GF-D8 (cell line): ENCODE results near the gene HOOK2.
"Not testable (repeated sequence)": the region's sequence is repeated elsewhere in the genome, so short reads cannot be mapped to it uniquely, and the experiment has no call there.

Experiments
- DNase-seq: peaks from one replicate; lab custom pipeline; 2025; lab: John Stamatoyannopoulos, UW

The HOOK2 gene

DNA sequence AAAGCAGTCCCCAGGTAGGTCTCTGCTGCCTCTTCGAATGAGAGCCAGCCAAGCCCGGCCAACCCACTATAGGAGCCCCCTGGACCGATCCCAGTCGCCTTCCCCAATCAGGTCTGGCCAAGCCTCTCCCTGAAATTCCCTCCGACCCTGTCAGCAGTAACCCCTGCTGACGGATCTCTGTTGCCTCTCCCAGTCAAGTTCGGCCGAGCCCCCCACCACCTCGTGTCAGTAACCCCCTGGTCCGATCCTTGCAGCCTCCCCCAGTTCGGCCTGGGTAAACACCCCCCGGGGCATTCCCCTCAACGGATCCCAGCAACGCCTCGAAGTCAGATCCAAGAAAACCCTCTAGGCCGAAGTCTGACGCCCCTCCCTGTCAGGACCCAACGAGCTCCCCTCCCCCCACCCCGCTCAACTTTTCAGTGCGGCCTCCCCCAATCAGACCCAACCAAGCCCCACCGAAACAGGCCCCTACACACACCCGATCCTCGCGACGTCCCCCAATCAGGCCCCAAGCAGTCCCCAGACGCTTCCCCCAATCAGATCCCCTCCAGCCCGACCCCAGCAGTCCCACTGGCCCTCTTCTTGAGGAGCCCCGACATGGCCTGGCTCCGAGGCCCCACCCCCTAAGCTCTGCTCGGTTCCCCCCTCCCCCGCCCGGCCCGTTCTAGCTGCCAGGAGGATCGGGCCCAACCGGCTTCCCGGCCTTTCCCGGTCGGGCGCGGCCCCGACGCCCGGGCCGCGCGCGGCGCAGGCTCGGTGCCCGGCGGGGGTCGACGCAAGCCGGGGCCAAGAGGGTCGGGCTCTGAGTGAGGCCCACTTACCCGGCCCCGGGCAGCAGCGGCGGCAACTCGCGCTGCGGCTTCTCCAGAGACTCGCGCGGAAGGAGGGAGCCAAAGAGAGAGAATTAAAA lies 53.4 kb downstream of the HOOK2 start:
- DNase-seq: no peak

DNA sequence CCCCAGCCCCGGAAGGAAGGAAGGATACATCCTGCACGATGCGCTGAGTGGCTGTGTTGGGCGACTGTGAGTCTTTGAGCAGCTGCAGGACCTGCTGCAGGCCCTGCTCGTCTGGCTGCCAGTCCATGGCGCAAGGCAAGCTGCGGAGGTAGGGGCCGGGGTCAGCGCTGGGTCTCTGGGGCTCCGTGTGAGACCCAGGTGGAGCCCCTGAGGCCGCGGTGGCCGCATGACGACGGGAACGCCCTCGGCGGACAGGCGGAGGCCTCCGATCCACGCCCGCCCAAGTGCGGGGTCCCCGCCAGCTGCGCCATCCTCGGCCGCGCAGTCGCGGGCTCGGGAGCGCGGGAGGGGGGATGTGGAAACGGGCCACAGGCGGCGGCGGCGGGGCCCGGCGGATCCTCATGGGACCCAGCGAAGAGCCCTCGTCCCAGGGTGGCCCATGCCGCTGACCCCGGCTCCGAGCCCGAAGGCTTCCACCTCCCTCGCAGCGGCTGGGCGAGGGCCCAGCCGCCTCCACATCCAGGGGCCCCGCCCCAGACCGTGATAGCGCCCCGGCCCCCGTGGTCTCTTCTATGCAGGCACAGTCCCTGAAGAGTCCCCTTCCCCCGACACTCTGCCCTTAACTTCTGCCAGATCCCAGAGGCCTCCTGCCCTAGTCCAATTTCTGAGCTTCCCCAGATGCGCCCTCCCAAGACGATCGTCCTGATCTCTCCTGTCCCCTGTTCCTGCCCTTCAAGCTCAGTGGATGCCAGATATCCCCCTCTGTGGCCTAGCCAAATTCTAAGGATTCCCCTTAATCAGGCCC lies 54.3 kb downstream of the HOOK2 start:
- DNase-seq: no peak

DNA sequence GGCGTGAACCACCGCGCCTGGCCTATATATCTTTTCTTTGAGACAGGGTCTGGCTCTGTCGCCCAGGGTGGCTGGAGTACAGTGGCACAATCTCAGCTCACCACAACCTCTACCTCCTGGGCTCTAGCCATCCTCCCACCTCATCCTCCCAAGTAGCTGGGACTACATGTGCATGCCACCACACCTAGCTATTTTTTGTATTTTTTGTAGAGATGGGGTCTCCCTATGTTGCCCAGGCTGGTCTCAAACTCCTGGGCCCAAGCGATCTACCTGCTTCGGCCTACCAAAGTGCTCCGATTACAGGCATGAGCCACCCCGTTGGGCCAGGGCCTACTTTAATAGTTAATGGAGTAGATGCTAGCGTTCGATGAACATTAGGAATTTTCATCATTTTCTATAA lies 55.1 kb downstream of the HOOK2 start:
- no peak for DNase-seq

DNA sequence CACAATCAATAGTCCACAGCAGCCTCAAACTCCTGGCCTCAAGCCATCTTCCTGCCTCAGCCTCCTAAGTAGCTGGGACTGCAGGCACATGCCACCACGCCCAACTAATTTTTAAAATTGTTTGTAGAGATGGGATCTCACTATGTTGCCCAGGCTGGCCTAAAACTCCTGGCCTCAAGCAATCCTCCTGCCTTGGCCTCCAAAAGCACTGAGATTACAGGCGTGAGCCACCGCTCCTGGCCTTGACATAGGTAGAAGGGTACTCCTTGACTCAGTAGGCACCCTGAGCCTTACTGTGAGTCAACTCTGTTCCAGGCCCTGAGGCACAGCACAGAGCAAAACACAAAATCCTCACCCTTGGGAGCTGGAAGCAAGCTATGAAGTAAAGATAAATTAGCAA lies 59.4 kb downstream of the HOOK2 start:
- no peak for DNase-seq

DNA sequence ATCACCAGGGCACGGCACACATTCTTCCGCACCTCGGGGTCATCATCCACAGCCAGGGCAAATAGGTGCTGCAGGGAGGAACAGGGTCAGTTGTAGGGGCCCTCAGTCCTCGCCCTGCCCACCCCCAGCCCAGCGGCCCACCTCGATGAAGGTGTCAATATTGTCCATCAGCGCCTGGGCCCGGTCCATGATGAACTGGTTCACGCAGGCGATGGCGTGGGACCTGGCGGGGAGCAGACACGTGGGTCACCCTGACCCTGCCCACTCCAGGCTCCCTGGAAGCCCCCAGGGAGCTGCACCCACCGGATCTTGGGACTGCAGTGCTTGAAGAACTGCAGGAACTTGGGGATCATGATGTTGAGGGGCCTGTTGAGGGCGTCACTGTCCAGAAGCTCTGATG lies 60.2 kb downstream of the HOOK2 start:
- DNase-seq: no peak

DNA sequence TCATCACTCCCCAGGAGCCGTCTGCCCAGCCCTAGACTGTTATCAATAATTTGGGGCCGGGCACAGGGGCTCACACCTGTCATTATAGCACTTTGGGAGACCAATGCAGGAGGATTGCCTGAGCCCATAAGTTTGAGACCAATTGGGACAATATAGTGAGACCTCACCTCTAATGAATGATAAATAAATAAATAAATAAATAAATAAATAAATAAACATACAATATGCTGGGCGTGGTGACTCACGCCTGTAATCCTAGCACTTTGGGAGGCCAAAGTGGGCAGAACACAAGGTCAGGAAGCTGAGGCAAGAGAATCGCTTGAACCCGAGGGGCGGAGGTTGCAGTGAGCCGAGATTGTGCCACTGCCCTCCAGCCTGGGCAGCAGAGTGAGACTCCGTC lies 62.0 kb downstream of the HOOK2 start:
- not testable (repeated sequence) for DNase-seq
